SK-MEL-5 (cell line): ENCODE data around the gene NT5C1A. TPM values are rescaled to one million over a fixed set of nuclear protein-coding genes. Genes with fewer than 3 reads are reported as not detected.

Experiments used
- DNase-seq: peaks from one replicate; pipeline ENCODE4 v3.0.0-alpha.2; 2016; ENCODE audit warnings: low read depth, low spot score
- in situ Hi-C: cut with HindIII; loops from 2 replicates; pipeline ENCODE4 v1.10.0; 2016; ENCODE audit warnings: low sequenced_read_pairs, high pct_unique_total_duplicates, low pct_unique_long_range_greater_than_20kb
- total RNA-seq: library from RNA; depleted of rRNA; stranded (reverse); fragments of >200 nt; shearing (Covaris generic); gene quantifications from 2 replicates; pipeline ENCODE4 v1.2.3, GENCODE V29; 2014

The NT5C1A gene
- total RNA-seq, 1 experiment from 2014 or later: 0.13 TPM

DNA sequence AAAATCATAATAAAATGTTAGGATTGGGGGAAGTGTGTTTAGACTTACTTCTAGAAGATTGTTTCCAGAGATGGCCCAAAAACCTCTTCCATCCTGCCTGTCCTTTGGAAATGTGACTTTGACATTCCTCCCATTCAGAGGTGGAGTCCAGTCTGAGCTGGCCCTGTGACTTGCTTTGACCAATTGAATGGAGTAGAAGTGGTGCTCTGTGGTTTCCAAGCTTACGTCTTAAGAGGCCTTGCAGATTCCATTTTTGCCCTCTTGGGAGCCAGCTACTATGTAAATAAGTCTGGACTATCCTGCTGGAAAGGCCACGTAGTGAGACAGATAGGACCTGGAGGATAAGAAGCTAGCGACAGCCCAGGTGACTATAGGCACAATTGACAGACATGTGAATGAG lies 1.3 kb upstream of the NT5C1A start:
- in situ Hi-C loops: no loop called here
- DNase-seq: peak; percentile 16

DNA sequence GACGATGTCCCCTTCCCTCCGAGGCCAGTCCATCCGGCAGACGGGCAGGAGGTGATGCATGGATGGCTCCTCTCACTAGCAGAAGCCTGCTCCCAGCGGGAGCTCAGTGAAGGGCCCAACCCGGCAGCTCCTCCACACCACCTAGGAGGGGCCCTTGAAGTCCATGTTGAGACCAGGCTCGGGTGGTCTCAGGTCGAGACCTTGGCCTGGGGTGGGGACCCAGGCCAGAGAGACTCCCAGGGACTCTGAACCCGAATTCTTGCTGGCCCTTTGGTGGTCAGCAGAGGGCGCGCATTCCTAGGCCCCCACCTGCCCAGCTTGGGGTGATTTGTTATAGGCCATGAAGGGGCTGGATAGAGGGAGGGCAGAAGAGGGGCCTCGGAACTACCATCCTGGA lies 642 bp upstream of the NT5C1A start:
- no peak for DNase-seq
- in situ Hi-C loops: no loop called here

DNA sequence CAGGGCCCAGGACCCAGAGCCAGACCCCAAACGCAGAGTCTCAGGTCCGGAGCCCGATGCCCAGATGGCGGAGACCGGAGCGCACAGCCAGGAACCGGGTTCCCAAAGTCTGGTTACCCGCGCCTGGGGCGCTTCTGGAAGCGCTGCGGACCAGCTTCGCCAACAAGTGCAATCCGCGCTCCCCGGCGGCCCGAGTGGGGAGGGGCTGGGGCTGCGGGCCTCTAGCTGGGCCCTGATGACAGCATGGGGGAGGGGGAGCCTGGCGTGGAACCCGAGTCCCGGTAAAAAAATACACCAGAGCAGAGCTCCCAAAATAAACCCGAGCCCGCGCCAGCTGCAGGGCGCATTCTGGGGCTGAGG lies 494 bp downstream of the NT5C1A start:
- DNase-seq: no peak
- in situ Hi-C loops: no loop called here

DNA sequence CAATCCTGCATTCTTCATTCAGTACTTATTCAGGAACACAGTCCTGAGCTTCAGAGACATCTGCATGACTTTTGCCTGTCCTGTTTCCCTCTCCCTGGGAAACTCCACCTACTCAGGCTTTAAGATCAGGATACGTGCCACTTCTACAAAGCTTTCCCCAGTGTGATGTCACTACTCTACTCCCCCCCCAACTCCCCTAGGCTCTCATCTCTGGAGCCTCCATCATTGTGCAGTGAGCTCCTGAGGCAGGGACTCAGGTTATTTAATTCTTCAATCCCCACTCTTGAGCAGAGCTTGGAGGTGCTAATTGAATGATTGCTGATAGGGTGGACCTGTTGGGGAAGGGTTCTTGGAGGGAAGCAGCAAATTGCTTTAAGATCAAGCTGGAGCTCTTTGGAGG lies 1.2 kb downstream of the NT5C1A start:
- no peak for DNase-seq

DNA sequence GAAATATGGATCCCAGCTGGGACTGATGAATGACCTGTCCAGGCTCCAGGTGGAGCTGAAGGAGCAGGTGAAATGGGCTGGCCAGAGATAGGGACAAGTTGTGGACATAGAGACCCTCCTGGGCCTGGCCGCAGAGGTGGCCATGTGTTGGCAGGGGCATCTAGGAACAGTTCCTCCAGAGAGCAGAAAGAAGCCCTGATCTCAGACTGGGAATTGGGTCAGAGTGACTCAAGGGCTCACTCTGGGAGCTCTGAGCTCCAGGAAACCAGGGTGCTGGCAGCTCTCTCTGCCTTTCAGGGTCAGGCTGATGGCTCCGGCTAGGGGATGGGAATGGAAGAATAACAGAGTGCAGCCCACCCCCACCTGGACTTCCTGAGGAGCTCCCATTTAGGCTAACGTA lies 3.0 kb downstream of the NT5C1A start:
- in situ Hi-C loops: no loop called here

More for the DNA sequence above, 1.2 kb downstream of the NT5C1A start:
- in situ Hi-C loops: no loop called here

DNA sequence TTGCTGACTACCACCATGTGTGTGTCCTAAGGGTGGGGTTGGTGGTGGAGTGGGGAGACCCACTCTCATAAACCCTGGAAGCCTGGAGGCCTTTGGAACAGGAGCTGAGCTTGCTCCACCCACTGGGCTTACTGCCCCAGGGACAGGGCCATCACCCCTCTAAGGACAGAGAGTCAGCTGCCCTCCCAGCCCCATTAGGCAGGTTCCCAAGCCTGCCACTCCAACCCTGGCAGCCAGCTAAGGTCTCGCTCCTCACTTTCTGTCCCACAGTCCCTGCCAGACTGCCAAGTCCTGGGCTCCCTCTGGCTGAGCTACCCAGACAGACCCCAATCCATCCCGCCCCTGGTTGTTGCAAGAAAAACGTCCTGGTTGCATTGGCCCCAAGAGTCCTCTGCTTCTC lies 3.8 kb downstream of the NT5C1A start:
- in situ Hi-C loops: no loop called here

More for the DNA sequence above, 3.0 kb downstream of the NT5C1A start:
- no peak for DNase-seq

DNA sequence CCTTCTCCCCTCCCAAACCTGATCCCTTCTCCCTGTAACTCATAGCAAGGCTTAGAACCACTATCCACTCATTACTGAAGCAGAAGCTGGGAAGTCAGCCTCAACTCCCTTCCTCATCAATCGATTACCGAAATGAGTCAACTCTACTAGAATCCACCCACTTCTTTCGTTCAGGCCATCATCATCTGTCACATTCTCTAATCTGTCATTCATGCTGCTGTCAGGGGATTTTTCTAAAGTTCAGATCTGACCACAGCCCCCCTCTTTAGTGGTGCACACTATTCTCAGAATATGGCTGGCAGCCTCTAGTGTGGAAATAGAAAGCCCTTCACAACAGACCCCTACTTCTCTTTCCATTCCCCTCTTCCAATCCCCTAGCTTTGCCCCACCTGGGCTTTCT lies 5.1 kb downstream of the NT5C1A start:
- DNase-seq: no peak
- in situ Hi-C loops: no loop called here

More for the DNA sequence above, 3.8 kb downstream of the NT5C1A start:
- DNase-seq: no peak

DNA sequence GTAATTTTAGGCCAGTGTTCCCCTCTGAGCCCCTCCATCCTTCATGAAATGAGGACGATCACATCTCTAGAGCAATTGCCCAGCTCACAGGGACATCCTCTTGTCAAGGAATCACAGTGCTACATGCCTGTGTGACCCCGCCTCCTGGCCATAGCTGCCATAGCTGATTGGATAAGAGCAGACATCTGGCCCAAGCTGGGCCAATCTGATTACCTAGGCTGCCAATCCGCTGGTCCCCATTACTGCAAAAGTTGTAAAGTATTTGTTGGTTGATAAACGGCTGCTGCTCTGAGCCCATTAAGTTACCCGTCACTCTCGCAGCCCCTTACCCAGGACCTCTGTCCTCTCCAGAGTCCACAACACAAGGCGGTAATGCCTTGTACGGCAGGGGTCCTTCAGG lies 8.3 kb downstream of the NT5C1A start:
- in situ Hi-C loops: no loop called here
- DNase-seq: peak; percentile 21

DNA sequence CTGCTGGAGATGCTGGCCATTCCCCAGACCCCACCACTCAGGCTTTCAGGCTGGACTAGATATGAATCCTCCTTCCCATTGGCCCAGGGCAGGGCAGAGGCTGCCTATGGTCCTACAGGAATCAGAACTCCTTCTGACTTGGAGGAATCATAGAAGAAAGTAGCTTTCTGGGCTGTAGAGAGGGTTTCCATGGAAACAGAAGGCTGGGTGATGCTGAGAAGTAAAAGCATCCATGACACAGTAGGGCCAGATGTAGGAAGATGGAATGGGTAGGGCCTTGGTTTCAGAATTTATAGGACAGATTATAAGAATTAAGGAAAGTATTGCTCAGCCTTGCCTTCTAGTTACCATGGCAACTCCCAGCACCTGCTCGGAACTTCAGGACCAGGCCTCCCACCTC lies 9.0 kb downstream of the NT5C1A start:
- in situ Hi-C loops: no loop called here
- no peak for DNase-seq

DNA sequence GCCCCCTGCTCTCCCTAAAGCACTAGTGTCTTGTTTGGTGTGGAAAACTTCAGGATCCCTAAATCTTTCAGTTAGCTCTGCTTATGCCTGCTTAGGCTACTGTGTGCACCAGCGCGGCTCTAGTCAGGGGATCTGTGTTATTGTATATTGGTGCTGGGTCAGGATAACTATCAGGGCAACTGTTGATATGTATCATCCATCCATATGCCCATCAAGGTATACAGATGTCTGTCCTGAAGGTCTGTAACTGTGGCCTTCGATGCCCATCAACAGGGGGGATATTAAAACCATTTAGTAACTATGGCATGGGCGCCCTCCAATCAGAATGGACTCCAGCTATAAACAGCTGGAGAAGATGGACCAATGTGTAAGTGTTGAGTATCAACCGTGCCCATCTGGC lies 12.4 kb downstream of the NT5C1A start:
- in situ Hi-C loops: no loop called here

DNA sequence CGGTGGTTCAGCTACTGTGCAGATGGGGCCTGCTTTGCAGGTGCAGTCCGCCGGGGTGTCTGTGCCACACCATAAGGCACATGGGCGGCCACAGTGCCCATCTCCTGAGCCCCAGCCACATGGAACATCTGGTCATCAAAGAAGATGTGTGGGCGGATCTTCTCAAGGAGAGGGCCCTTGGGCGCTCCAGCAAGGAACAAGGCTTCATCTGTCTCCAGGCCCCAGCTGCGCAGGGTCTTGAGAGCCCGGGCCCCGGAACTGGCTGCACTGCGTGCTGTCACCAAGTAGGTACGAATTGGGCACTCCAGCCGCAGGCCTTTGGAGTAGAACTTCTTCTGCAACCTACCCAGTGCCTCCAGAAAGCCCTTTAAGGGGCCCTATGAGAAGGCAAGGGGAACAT lies 12.8 kb downstream of the NT5C1A start:
- DNase-seq: peak; percentile 62
- in situ Hi-C loops: no loop called here

More for the DNA sequence above, 12.4 kb downstream of the NT5C1A start:
- no peak for DNase-seq

DNA sequence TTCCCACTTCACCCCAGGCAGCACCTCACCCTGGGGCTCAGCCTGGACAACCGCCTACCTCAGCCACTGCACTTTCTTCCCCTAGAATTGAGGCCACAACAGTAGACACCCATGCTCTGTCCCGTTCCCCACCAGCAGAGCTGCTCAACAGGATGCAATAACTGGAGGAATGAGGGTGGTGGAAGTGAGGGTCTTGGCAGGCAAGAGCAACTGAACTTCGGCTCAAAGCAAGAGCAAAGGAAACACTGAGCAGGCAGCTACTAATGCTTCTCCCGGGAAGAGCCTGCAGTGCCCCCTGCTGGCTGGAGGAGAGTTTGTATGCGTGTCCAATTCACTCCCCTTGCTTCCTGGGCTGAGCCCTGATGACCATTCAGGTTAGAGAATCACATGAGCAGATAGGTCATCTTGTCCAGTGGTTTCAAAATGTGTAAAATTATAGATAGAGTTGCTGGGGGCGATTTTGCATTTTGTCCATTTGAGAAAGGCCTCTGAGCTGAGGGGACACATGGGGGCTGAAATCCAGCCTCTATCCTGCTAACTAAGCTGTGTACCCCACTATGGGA lies 13.9 kb downstream of the NT5C1A start:
- DNase-seq: peak; percentile 87
- in situ Hi-C loops: no loop called here

DNA sequence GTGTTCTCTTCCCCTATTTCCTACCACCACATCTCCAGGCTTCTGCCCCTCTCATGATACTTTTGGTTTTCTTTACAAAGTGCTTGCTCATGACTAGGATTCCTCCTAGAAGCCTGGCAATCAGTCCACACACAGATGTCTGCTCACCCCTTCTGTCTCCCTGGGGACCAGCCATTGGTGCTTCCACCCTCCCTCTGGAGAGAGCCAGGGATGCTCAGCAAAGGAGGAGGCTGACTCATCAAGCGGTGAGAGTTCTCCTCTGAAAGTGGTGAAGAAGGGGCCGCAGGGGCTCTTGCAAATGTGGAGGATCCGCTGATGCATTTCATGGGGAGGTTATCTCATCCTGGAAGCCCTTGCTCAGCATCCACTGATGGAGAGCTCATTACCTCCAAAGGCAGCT lies 14.5 kb downstream of the NT5C1A start:
- in situ Hi-C loops: no loop called here
- no peak for DNase-seq

DNA sequence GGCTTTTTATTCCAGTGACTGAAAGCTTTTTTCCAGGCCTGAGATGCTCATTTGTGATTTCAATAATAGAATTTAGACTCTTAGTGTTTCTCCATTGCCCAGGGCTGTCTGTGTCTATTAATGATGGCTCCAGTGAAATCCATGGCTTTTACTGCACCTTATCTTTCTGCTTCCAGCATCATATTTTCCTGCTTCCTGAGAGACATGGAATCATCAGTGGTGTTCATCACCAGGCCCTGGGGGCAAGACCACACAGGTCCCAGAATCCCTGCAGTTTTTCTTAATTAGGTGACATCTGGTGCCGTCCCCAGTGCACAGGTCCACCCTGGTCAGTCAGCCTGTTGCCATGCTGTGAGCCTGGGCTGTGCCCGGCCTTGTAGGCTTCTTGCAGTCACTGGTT lies 15.5 kb downstream of the NT5C1A start:
- in situ Hi-C loops: no loop called here
- DNase-seq: no peak

DNA sequence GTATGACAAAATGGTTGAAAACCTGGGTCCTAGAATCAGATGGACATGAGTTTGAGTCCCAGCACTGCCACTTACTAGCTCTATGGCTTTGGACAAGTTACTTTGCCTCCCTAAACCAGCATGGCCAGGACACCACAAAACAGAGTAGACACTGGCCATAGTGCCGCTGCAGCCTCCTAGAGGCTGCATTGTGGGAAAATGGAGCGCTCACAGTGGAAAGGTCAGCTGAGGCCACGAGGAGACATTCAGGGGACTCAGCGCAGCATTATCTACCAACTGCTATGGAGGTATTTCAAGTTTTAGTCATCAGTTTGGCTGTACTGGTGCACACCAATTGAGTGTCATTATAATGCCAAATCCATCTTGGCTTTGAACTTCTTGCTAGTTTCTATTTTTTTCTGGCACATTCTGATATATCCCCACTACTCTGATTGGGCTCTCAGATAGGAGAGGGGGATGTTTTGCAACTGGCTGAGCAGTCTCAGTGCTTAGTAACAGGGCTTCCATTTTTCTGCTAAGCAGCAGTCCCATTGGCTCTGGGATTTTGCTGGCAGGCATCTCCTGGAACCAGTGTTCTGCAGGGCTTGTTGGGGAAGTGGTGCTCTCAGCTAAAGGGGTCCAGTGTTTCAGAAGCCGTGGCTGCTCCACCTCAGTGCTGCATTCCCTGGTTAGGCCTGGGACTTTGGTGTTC lies 16.2 kb downstream of the NT5C1A start:
- in situ Hi-C loops: no loop called here
- no peak for DNase-seq

DNA sequence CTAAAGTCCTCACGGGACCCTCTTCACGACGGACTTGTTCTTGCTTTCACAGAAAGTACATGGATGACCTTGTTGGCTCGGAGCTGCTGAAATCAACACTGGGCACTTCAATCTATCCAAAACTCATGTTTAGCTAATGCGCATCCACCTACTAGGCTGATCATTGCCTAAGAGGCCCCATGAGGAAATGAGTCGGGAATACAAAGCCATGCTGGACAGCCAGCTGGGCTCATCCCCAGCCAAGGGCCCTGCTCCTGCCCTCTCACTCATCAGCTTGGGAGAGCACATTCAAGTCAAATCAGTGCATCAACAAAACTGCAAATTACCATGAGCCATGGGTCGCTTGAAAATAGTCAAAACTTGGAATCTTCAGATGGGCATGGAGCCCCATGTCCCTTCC lies 17.6 kb downstream of the NT5C1A start:
- DNase-seq: no peak
- in situ Hi-C loops: no loop called here

DNA sequence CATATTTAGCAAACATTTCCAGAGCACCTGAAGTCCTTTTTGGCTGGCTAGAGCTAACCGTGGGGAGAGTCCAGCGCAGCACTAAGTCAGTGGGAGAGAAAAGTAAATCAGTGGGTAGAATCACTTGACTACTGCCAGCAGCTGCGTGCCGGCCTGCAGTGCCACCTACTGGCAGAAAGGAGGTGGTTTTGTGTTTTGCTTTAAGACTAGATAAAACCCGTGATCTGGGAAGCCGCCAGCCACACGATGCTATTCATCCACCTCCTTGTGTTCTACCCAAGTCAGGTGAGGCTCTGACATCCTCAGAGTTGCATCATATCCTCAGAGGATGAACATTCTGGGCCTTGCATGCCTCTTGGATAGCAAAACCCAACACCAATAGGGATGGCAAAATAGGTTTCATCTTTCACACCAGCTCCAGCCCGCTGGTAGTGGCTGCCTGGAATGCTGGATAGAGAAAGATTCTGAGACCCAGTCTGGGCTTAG lies 18.3 kb downstream of the NT5C1A start:
- DNase-seq: peak; percentile 90
- in situ Hi-C loops: no loop called here

DNA sequence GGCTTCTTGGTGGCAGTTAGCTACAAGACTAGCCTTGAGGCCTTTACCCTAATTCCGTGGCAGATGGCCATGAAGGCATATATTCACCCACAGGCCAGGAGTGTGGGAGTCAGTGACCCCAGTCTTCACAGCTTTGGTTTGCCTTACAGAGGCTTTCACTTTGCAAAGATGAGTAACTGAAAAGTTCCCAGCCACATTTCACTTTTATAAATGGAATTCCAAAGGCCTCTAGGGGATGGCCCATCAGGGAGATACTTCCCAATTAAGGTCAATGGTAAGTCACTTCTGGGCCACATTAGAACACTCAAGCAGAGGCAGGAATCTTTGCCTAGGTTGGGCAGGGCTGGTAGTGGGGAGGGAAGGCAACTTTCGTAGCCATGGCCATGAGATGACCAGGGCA lies 19.4 kb downstream of the NT5C1A start:
- DNase-seq: no peak
- in situ Hi-C loops: no loop called here

DNA sequence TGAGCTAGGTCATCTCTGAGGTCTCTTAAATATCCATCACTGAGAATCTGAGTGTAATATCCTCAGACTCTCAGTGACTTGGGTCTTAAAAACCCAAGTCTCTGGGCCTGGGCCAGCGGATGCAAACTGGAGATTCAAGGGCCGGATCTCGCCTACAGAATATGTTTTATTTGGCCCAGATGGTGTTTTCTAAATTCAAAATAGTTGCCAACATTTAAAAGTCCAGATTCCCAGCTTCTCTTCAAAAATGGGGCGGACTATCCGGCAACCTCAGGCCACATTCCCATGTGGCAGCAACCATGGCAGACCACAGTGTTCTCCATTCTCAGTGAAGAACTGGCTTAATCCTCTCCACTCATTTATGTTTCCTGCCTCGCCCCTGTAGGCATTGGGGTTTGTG lies 19.8 kb downstream of the NT5C1A start:
- no peak for DNase-seq
- in situ Hi-C loops: no loop called here
